ENCODE results near the gene TMEM171.

TMEM171 gene
- total RNA-seq: 0 to 0.04 reads per million in 2 experiments

DNA sequence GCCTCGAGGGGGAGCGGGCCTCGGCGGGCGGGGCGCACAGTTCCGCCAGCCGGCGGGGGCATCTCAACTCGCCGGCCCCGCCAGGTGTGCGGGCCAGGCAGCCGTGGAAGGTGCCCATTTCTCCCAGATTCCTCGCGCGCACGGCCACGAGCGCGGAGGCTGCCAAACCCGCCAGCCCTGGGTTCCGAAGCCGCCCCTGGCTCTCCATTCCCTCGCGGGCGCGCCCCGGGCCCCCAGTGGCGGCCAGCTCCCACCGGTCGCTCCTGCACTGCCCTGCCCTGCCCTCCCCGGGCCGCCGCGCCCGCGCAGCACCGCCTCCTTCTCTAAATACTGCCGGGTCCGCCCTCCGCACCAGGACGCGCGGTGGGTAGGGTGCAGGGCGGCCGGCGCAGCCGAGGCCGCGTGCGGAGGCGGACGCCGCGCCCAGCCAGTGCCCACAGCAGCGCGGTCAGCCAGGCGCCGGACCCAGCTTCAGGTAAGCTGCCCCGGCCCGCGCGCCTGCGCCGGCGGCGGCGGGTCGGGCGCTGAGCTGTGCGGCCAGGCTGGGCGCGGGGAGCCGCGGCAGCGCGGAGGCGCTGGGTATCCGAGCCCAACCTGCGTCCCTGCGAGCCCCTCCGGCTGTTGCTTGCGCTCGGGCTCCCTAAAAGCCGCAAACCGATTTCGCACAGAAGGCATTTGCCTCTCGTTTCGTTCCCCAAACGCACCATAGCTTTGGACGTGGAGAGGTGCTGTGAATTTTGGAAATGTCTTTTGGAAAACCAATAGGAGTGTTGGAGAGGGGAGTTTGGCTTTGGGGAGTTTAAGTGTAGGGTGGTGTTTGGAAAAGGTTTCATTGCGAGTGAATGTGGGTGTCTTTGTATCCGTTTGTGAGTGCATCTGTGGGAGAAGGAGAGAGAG, at the start of gene TMEM171:
Gene TMEM171, plus strand, starts transcription at position 354 of the 897 bp plus-strand sequence. CDS start 2,799 bp downstream, outside the sequence.
- DNase-seq (ENCODE audit: low read depth): no peak

- DNase-seq (ENCODE audit: low read depth): no peak
These were observed 39.3 kb upstream of the TMEM171 start for GRCh38 chr5:73081093-73081492.

- DNase-seq (ENCODE audit: low read depth): no peak
These were observed 32.3 kb upstream of the TMEM171 start for GRCh38 chr5:73088026-73088425.

- DNase-seq (ENCODE audit: low read depth): no peak
These were observed 26.4 kb upstream of the TMEM171 start for GRCh38 chr5:73093943-73094342.

- no peak for DNase-seq (ENCODE audit: low read depth)
These were observed 26.0 kb upstream of the TMEM171 start for GRCh38 chr5:73094415-73094814.

DNA sequence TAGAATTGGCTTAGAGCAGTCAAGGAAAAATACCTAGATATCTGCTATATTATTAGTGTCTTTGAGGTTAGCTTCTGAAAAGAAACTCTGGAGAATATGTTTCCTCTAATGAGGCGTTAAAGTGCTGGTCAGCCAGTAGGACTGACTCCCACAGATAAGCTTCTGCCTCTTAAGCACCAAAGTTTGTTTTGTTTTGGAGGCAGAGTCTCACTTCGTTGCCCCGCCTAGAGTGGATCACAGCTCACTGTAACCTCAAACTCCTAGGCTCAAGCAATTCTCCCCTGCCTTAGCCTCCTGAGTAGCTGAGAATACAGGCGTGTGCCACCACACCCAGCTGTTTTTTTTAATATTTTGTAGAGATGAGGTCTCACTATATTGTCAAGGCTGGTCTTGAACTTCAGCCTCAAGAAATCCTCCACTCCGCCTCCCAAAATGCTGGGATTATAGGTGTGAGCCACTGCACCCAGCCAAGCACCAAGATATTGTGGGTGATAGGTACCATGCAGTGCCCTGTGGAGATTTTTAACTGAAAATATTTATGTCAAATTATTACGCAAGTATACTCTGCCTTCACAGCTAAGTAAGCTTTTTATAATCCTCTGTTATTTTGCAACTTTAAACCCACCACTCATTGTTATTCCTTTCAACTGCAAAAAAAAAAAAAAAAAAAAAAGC, 24.7 kb upstream of the TMEM171 start:
- DNase-seq (ENCODE audit: low read depth): no peak

DNA sequence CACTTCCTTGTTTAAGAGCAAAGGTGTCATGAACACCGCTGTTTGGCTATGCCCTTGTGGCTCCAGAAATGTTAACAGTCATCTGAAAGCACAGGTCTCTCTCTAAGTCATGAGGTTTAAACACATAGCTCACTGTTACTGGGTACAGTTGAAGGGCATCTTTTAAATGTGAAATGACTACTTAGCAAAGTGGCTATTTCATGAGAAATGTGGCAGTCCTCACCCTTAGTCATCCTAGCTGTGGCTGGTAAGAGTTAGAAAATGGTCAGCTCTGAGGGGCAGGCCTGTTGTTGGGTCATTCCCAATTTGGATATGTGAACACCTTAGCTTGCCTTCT, 24.2 kb upstream of the TMEM171 start:
- DNase-seq (ENCODE audit: low read depth): no peak

DNA sequence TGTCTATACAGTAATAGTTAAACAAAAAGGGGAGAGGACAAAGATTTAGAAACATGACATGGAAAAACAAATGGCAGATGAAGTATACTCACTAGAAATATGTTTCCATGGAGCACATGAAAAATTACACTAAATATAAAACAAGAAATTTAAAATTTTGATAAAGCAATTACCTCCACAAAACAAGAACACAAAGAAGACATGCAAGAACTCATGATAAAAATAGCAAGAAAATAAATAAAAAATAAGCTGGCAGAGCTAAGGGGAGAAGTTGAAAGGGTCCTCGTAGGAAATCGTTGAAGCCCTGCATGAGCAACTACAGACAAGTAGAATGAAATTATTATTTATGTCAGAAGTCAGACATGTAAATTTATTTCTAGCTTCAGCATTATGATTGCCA, 22.6 kb upstream of the TMEM171 start:
- DNase-seq (ENCODE audit: low read depth): no peak

DNA sequence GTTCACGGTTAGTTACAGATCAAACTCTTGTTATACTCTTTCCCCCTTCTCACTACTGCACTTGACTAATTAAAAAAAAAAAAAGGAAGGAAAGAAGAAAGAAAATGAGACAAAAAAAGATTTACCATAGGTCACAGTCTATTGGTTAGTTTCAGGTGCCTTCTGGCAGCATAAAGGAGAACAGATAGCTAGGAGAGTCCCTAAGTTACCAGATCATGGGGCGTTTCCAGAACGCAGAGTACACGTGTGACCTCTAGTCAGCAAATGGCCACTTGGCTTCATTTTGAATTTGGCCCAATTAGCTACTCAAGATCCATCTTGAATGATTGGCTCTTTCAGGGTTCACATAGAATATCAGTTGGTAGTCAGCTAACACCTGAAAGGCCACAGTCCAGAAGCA, 20.3 kb upstream of the TMEM171 start:
- DNase-seq (ENCODE audit: low read depth): no peak

- DNase-seq (ENCODE audit: low read depth): no peak
These were observed 16.5 kb upstream of the TMEM171 start for GRCh38 chr5:73103870-73104299.

GRCh38 chr5:73104326-73104725, 16.0 kb upstream of the TMEM171 start:
- no peak for DNase-seq (ENCODE audit: low read depth)

DNA sequence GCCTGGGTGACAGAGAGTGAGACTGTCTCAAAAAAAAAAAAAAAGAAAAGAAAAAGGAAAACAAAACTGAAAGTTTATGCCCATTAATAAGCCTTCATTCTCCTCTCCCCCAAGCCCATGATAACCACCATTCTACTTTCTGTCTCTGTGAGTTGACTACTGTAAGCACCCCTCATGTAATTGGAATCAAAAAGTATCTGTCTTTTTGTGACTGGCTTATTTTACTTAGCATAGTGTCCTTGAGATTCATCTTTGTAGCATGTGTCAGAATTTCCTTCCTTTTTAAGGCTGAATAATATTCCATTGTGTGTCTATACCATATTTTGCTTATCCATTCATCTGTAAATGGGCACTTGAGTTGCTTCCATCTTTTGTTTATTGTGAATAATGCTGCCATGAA, 14.0 kb upstream of the TMEM171 start:
- DNase-seq (ENCODE audit: low read depth): no peak

DNA sequence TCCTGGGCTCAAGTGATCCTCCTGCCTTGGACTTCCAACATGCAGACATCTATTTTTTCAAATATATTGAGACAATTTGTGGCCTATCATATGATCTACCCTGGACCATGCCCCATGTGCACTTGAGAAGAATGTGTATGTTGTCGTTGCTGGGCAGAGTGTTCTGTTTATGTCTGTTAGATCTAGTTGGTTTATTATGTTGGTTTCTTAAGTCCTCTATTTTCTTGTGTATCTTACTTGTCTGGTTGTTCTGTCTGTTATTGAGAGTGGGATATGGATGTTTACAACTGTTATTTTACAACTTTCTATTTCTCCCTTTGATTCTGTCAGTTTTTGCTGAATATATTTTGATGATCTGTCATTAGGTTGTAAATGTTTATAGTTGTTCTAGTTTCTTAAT, 10.2 kb upstream of the TMEM171 start:
- DNase-seq (ENCODE audit: low read depth): no peak

GRCh38 chr5:73111536-73111935, 8.8 kb upstream of the TMEM171 start:
- DNase-seq (ENCODE audit: low read depth): no peak

DNA sequence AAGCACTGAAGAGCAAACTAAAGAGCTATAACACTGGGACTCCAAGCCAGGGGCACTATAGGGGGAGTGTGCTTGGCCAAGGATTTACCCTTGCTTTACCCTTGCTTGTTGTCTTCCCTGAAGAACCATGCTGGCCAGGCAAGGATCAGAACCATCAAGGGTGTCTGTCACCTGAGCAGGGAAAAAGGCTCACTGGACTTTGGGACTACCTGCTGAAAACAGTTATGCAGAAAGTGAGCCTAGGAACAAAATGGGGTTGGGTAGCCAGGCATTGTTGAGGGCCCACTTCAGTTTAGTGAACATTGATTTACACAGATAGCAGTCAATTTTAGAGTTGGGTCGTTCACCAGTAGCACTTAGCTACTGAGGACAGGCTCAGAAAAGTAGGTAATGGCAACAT, 8.0 kb upstream of the TMEM171 start:
- DNase-seq (ENCODE audit: low read depth): no peak

DNA sequence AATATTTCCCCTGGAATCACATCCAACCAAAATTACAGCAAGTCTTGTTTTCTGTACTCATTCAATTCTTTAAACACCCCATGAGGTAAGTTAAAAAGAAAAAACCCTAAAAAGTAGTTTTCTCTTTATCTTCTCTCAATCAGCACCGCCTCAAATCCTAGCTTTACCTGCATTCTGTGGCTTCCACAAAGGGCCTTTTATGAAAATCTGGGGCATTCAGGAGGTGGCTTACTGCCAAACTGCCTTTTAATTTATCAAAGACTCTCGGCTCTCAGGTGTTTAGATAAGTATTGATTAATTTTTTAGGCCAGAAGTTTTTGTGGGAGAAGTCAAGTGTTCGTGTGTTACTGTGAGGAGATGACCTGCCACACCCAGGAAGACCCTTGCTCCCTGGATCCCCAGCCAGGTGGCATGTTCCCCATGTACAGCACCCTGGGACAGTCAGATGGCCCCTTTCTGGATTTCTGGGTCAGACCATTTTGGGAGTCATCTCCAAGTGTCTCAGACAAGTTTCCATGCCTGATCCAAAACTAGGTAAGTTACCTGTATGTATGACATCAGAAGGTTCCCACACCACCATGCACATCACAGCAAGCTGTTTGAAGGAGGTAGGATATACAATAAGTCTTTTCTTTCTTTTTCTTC, 6.2 kb upstream of the TMEM171 start:
- DNase-seq (ENCODE audit: low read depth): no peak

GRCh38 chr5:73115399-73116051, 4.8 kb upstream of the TMEM171 start:
- no peak for DNase-seq (ENCODE audit: low read depth)

GRCh38 chr5:73116506-73116905, 3.9 kb upstream of the TMEM171 start:
- no peak for DNase-seq (ENCODE audit: low read depth)

DNA sequence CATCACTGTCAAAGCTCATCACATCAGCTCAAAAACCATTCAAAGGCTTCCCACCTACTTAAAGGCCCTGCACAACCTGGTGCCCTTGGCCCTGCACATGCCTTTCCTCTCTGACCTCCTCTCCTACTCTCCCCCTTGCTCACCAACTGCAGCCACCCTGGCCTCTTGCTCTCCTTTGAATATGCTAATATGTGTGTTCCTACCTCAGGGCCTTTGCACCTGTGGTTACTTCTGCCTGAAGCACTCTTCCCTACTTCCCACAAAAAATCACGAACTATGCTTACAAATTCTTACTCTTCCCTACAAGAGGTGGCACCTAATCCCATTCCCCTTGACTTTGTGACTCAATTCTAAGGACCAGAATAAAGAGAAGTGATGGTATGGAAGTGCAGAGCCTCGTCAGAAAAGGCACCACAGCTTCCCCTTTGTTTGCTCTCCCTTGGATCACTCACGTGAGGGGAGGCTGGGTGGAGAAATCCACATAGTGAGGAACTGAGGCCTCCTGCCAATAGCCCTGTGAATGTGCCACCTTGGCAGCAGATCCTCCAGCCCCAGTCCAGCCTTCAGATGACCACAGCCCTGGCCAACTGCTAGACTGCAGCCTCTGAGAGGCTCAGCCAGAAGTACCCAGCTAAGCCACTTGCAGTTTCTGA, 3.2 kb upstream of the TMEM171 start:
- no peak for DNase-seq (ENCODE audit: low read depth)

GRCh38 chr5:73118391-73118973, 1.9 kb upstream of the TMEM171 start:
- DNase-seq (ENCODE audit: low read depth): no peak

- DNase-seq (ENCODE audit: low read depth): no peak
These were observed 771 bp upstream of the TMEM171 start for GRCh38 chr5:73119451-73120157.
